Measurements from ENCODE around the gene PHC1. TPM values are rescaled to one million over a fixed set of nuclear protein-coding genes. Genes with fewer than 3 reads are reported as not detected.
A peak's percentile ranks its signal among the peaks of the same experiment; 100 is the strongest.

The PHC1 gene
- total RNA-seq, 6 experiments from 2014 or later = 17.2 to 22.3 (median 19.9) TPM

GRCh38 chr12:8948701-8949341 lies 34.5 kb downstream of the PHC1 start:
- H3K27me3 Mint-ChIP-seq (ENCODE audit: insufficient read depth) = peaks cover 2% of the 10 kb centered on the region; the same call in 1 of the 2 replicates
- H3K4me3 Mint-ChIP-seq = peak overlapping the region; percentile 95
- H3K36me3 Mint-ChIP-seq (ENCODE audit: low read depth) = peaks cover 15% of the 10 kb centered on the region
- no peak for TF ChIP-seq CTCF (IDR thresholded peaks at IDR 0.05)
- peaks cover 30% of the 10 kb centered on the region for H3K4me1 Mint-ChIP-seq (ENCODE audit: low read depth)
- H3K9me3 Mint-ChIP-seq = no peaks in the 10 kb centered on the region
- peak; percentile 21 for DNase-seq
- peak overlapping the region; percentile 93 for H3K27ac Mint-ChIP-seq

- peak; percentile 95 for DNase-seq
- peaks cover 30% of the 10 kb centered on the region for H3K4me1 Mint-ChIP-seq (ENCODE audit: low read depth)
- H3K9me3 Mint-ChIP-seq = no peaks in the 10 kb centered on the region
- peaks cover 2% of the 10 kb centered on the region; the same call in 1 of the 2 replicates for H3K27me3 Mint-ChIP-seq (ENCODE audit: insufficient read depth)
- H3K27ac Mint-ChIP-seq = peak within 1 kb of the TSS; percentile 93
- peak; percentile 64 for TF ChIP-seq CTCF (IDR thresholded peaks at IDR 0.05)
- peak within 1 kb of the TSS; percentile 95 for H3K4me3 Mint-ChIP-seq
- H3K36me3 Mint-ChIP-seq (ENCODE audit: low read depth) = peaks cover 15% of the 10 kb centered on the region
Measured at GRCh38 chr12:8949342-8950220, 35.3 kb downstream of the PHC1 start, which contains the start of gene M6PR. TSS of gene M6PR (minus strand) at chr12:8949645. CDS start at chr12:8946404, 3,241 bp downstream.

GRCh38 chr12:8950221-8950527 lies 35.9 kb downstream of the PHC1 start:
- Mint-ChIP-seq H3K36me3 (ENCODE audit: low read depth) (peaks cover 15% of the 10 kb centered on the region), H3K27ac (peak overlapping the region; percentile 93), H3K4me1 (ENCODE audit: low read depth) (peaks cover 30% of the 10 kb centered on the region), H3K9me3 (no peaks in the 10 kb centered on the region), H3K27me3 (ENCODE audit: insufficient read depth) (peaks cover 2% of the 10 kb centered on the region; the same call in 1 of the 2 replicates), H3K4me3 (peak overlapping the region; percentile 95)
- peak; percentile 21; the same call in 1 of the 2 replicates for TF ChIP-seq CTCF (IDR thresholded peaks at IDR 0.05)
- DNase-seq = no peak

GRCh38 chr12:8950702-8951478 lies 36.6 kb downstream of the PHC1 start:
- no peaks in the 10 kb centered on the region for H3K9me3 Mint-ChIP-seq
- peaks cover 2% of the 10 kb centered on the region; the same call in 1 of the 2 replicates for H3K27me3 Mint-ChIP-seq (ENCODE audit: insufficient read depth)
- no peak for TF ChIP-seq CTCF (IDR thresholded peaks at IDR 0.05)
- DNase-seq = no peak
- H3K4me1 Mint-ChIP-seq (ENCODE audit: low read depth) = peaks cover 30% of the 10 kb centered on the region
- H3K27ac Mint-ChIP-seq = peak overlapping the region; percentile 93
- peaks cover 15% of the 10 kb centered on the region for H3K36me3 Mint-ChIP-seq (ENCODE audit: low read depth)
- H3K4me3 Mint-ChIP-seq = peak overlapping the region; percentile 95

- H3K4me1 Mint-ChIP-seq (ENCODE audit: low read depth) = peaks cover 22% of the 10 kb centered on the region
- TF ChIP-seq CTCF (IDR thresholded peaks at IDR 0.05) = no peak
- no peak overlapping the region for H3K27ac Mint-ChIP-seq
- H3K27me3 Mint-ChIP-seq (ENCODE audit: insufficient read depth) = peaks cover 2% of the 10 kb centered on the region; the same call in 1 of the 2 replicates
- no peaks in the 10 kb centered on the region for H3K9me3 Mint-ChIP-seq
- no peak for DNase-seq
- no peak overlapping the region for H3K4me3 Mint-ChIP-seq
- peaks cover 13% of the 10 kb centered on the region for H3K36me3 Mint-ChIP-seq (ENCODE audit: low read depth)
Measured at GRCh38 chr12:8951744-8952143, 37.4 kb downstream of the PHC1 start.

Data from HFFc6 (cell line).